ENCODE measurements around the gene AMH. TPM values are rescaled to one million over a fixed set of nuclear protein-coding genes. Genes with fewer than 3 reads are reported as not detected.

AMH gene
- total and polyA plus RNA-seq, 2 of the 13 experiments (the other 11 are each of a cell fraction or from before 2014, with no cell fraction given), result 0.03 to 0.18 TPM

- TF ChIP-seq ZSCAN12 (CRISPR knock-in tag; IDR thresholded peaks at IDR 0.05) (no peak), BHLHE40 (IDR thresholded peaks at IDR 0.05; ENCODE audit: low read length) (peak; percentile 77), SIX4 (CRISPR knock-in tag; IDR thresholded peaks at IDR 0.05) (0 out of 2 replicates have a peak, but pooled peaks have one; percentile 40), ZNF33A (CRISPR knock-in tag; IDR thresholded peaks at IDR 0.05; ENCODE audit: borderline replicate concordance) (no peak; the same call in 1 of the 2 replicates), ZNF10 (CRISPR knock-in tag; IDR thresholded peaks at IDR 0.05; ENCODE audit: borderline replicate concordance, low read depth) (no peak), CENPX (CRISPR knock-in tag; IDR thresholded peaks at IDR 0.05) (no peak), ZNF780A (CRISPR knock-in tag; IDR thresholded peaks at IDR 0.05) (no peak), ARID5B (CRISPR knock-in tag; IDR thresholded peaks at IDR 0.05) (peak; percentile 38; the same call in 1 of the 2 replicates), NR1H2 (CRISPR knock-in tag; IDR thresholded peaks at IDR 0.05; ENCODE audit: borderline replicate concordance, low read depth) (no peak), HNRNPK (IDR thresholded peaks at IDR 0.05; ENCODE audit: low read depth, low read length, poor library complexity, severe bottlenecking) (no peak), ZNF619 (CRISPR knock-in tag; IDR thresholded peaks at IDR 0.05) (peak; percentile 24; the same call in 1 of the 2 replicates), ZNF253 (CRISPR knock-in tag; IDR thresholded peaks at IDR 0.05; ENCODE audit: borderline replicate concordance) (no peak), ZNF672 (CRISPR knock-in tag; IDR thresholded peaks at IDR 0.05) (no peak), IKZF4 (CRISPR knock-in tag; IDR thresholded peaks at IDR 0.05; ENCODE audit: borderline replicate concordance, low read depth, not compliant biosample characterization) (peak; percentile 92), ZBTB26 (CRISPR knock-in tag; IDR thresholded peaks at IDR 0.05; ENCODE audit: borderline replicate concordance) (no peak), ZNF333 (CRISPR knock-in tag; IDR thresholded peaks at IDR 0.05; ENCODE audit: borderline replicate concordance) (no peak), GLMP (CRISPR knock-in tag; IDR thresholded peaks at IDR 0.05; ENCODE audit: borderline replicate concordance) (no peak), ZNF570 (CRISPR knock-in tag; IDR thresholded peaks at IDR 0.05; ENCODE audit: borderline replicate concordance) (no peak), SUZ12 (IDR thresholded peaks at IDR 0.05; ENCODE audit: low read depth, low read length) (peak; percentile 22; the same call in 1 of the 2 replicates), ZSCAN21 (CRISPR knock-in tag; IDR thresholded peaks at IDR 0.05; ENCODE audit: borderline replicate concordance) (peak; percentile 58; the same call in 1 of the 2 replicates)
These were observed 20.4 kb downstream of the AMH start (continued) for GRCh38 chr19:2269244-2270156.

Data from HepG2 (cell line).